SH-SY5Y (cell line): Measurements from ENCODE around the gene TPST2.

Source experiments
- GATA2 ChIP-seq: IDR thresholded peaks from 2 replicates; pipeline ENCODE4 v1.6.1; 2011; ENCODE audit warnings: mild to moderate bottlenecking, low read depth, low read length
- GATA3 ChIP-seq: IDR thresholded peaks from 2 replicates; pipeline ENCODE4 v1.6.1; 2011; ENCODE audit warnings: low read depth, mild to moderate bottlenecking, low read length, moderate library complexity

DNA sequence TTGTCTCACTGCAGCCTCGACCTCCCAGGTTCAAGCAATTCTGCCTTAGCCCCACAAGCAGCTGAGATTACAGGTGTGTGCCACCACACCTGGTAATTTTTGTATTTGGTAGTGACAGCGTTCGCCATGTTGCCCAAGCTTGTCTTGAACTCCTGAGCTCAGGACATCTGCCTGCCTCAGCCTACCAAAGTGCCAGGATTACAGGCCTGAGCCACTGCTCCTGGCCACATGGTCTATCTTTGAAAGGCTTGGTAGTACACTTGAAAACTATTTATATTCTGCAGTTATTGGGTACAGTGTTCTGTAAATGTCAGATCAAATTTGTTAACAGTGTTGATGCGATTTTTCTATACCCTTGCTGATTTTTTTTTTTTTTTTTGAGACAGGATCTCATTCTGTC lies 41.4 kb upstream of the TPST2 start:
- TF ChIP-seq GATA2 = no peak
- no peak for TF ChIP-seq GATA3
